ENCODE data around the gene MRO. TPM values are rescaled to one million over a fixed set of nuclear protein-coding genes. Genes with fewer than 3 reads are reported as not detected.

The MRO gene
- total RNA-seq, 4 donors from 2014 or later: 3.9 to 13.3 (median 11.2) TPM

GRCh38 chr18:50853863-50854271, 34.1 kb upstream of the MRO start:
- H3K4me3 ChIP-seq (replicated peaks in 1 of 3): no peak overlapping the region
- H3K27me3 ChIP-seq: no peaks in the 10 kb centered on the region
- intact Hi-C loops (cut with DNase I): no loop called here
- DNase-seq: no peak
- H3K4me1 ChIP-seq: peaks cover 0 to 6% of the 10 kb centered on the region in 2 donors
- H3K36me3 ChIP-seq: no peaks in the 10 kb centered on the region
- no peaks in the 10 kb centered on the region for H3K9me3 ChIP-seq
- H3K27ac ChIP-seq: no peak overlapping the region
- TF ChIP-seq POLR2A (IDR thresholded peaks at IDR 0.05): no peak
- TF ChIP-seq CTCF (IDR thresholded peaks at IDR 0.05): no peak
- WGBS, 2 donors: 77 to 83% methylated on average over 6 of the region's 6 CpGs

- Histone ChIP-seq H3K4me1 (peaks cover 6 to 14% of the 10 kb centered on the region in 2 donors), H3K27ac (no peak overlapping the region), H3K4me3 (replicated peaks in 1 of 3) (no peak overlapping the region), H3K9me3 (no peaks in the 10 kb centered on the region), H3K27me3 (no peaks in the 10 kb centered on the region), H3K36me3 (no peaks in the 10 kb centered on the region)
- intact Hi-C loops (cut with DNase I): no loop called here
- 85 to 88% methylated on average over 5 of the region's 5 CpGs for WGBS, 2 donors
- no peak for TF ChIP-seq CTCF (IDR thresholded peaks at IDR 0.05)
- no peak for TF ChIP-seq POLR2A (IDR thresholded peaks at IDR 0.05)
- no peak for DNase-seq
Observed at GRCh38 chr18:50850307-50851065, 30.7 kb upstream of the MRO start.

GRCh38 chr18:50849419-50849821, 29.6 kb upstream of the MRO start:
- no peaks in the 10 kb centered on the region for H3K9me3 ChIP-seq
- peaks cover 6 to 10% of the 10 kb centered on the region in 2 donors for H3K4me1 ChIP-seq
- no peaks in the 10 kb centered on the region for H3K27me3 ChIP-seq
- no peak for TF ChIP-seq CTCF (IDR thresholded peaks at IDR 0.05)
- no peak for TF ChIP-seq POLR2A (IDR thresholded peaks at IDR 0.05)
- no peak for DNase-seq
- intact Hi-C loops (cut with DNase I): no loop called here
- no peak overlapping the region for H3K27ac ChIP-seq
- 81 to 90% methylated on average over 3 of the region's 3 CpGs for WGBS, 2 donors
- no peaks in the 10 kb centered on the region for H3K36me3 ChIP-seq
- H3K4me3 ChIP-seq (replicated peaks in 1 of 3): no peak overlapping the region

GRCh38 chr18:50848991-50849390, 29.2 kb upstream of the MRO start:
- DNase-seq: no peak

More at GRCh38 chr18:50848991-50849390, 29.2 kb upstream of the MRO start:
- no peaks in the 10 kb centered on the region for H3K27me3 ChIP-seq
- TF ChIP-seq POLR2A (IDR thresholded peaks at IDR 0.05) (no peak), CTCF (IDR thresholded peaks at IDR 0.05) (no peak)
- no peak overlapping the region for H3K4me3 ChIP-seq (replicated peaks in 1 of 3)
- H3K36me3 ChIP-seq: no peaks in the 10 kb centered on the region
- no peaks in the 10 kb centered on the region for H3K9me3 ChIP-seq
- H3K27ac ChIP-seq: no peak overlapping the region
- WGBS, 2 donors: 96% methylated on average over 1 of the region's 1 CpG
- H3K4me1 ChIP-seq: peaks cover 6 to 8% of the 10 kb centered on the region in 2 donors
- intact Hi-C loops (cut with DNase I): no loop called here

All from thyroid gland (tissue), 4 donors.